Measurements from ENCODE around the gene ASIC3.

ASIC3 gene

GRCh38 chr7:151056666-151057505, 8.6 kb downstream of the ASIC3 start:
- DNase-seq (ENCODE audit: low read depth in 3 of 3), result no peak

- no peak for DNase-seq (ENCODE audit: low read depth in 3 of 3)
Measured at GRCh38 chr7:151057506-151057988, 9.2 kb downstream of the ASIC3 start, which contains the start of gene CDK5. Gene CDK5, minus strand, starts transcription at chr7:151057897. Its CDS starts 49 bp downstream, at chr7:151057848.

- DNase-seq (ENCODE audit: low read depth in 3 of 3), result peak; percentile 92 to 96 (median 96)
Measured at GRCh38 chr7:151057989-151058780, 9.9 kb downstream of the ASIC3 start.

GRCh38 chr7:151058781-151059366, 10.5 kb downstream of the ASIC3 start:
- no peak for DNase-seq (ENCODE audit: low read depth in 3 of 3)

GRCh38 chr7:151059367-151060112, 11.2 kb downstream of the ASIC3 start, which contains the start of gene SLC4A2:
Gene SLC4A2, plus strand, starts transcription at chr7:151059589. Its CDS starts 2,399 bp downstream, at chr7:151061988.
- peak in 2 of 3 donors; percentile 49 to 69 for DNase-seq (ENCODE audit: low read depth in 3 of 3)

GRCh38 chr7:151060113-151060415, 11.7 kb downstream of the ASIC3 start:
- no peak for DNase-seq (ENCODE audit: low read depth in 3 of 3)

GRCh38 chr7:151060416-151061212, 12.3 kb downstream of the ASIC3 start:
- DNase-seq (ENCODE audit: low read depth in 3 of 3), result no peak

- no peak for DNase-seq (ENCODE audit: low read depth in 3 of 3)
Measured at GRCh38 chr7:151061213-151062110, 13.1 kb downstream of the ASIC3 start.

- DNase-seq (ENCODE audit: low read depth in 3 of 3), result no peak
Measured at GRCh38 chr7:151062111-151062398, 13.7 kb downstream of the ASIC3 start.

GRCh38 chr7:151062399-151063211, 14.3 kb downstream of the ASIC3 start:
- no peak for DNase-seq (ENCODE audit: low read depth in 3 of 3)

DNA sequence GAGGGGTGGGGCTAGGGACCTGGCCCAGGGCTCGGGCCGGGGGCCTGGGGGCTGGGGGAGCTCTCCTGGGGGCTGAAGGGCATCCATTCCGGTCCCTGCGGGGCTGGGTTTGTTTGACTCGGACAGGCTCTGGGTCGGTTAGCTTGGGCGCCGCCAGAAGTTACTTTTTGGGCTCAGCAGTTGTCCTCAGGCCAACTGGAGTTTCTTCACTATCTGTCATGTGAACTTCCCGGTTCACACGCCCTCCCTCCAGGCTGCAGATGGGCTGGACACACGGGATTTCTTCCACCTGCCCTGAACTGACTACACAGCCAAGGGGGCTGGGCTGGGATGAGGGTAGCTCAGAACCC, 14.9 kb downstream of the ASIC3 start:
- no peak for DNase-seq (ENCODE audit: low read depth in 3 of 3)

DNA sequence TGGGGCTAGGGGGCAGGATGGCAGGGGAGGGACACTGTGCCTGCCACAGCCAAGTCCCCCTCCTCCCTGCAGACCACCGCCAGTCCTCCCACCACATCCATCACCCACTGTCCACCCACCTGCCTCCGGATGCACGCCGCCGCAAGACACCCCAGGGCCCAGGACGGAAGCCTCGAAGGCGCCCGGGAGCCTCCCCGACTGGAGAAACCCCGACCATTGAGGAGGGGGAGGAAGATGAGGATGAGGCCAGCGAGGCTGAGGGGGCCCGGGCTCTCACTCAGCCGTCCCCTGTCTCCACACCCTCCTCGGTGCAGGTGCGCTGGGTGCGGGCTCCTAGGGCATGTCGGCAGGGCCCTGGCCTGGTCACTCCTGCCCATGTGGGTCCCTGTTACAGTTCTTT, 16.1 kb downstream of the ASIC3 start:
- DNase-seq (ENCODE audit: low read depth in 3 of 3), result no peak

GRCh38 chr7:151064993-151065392, 16.7 kb downstream of the ASIC3 start:
- DNase-seq (ENCODE audit: low read depth in 3 of 3), result no peak

GRCh38 chr7:151065516-151065915, 17.2 kb downstream of the ASIC3 start:
- no peak for DNase-seq (ENCODE audit: low read depth in 3 of 3)

GRCh38 chr7:151066273-151066974, 18.1 kb downstream of the ASIC3 start:
- no peak for DNase-seq (ENCODE audit: low read depth in 3 of 3)

DNA sequence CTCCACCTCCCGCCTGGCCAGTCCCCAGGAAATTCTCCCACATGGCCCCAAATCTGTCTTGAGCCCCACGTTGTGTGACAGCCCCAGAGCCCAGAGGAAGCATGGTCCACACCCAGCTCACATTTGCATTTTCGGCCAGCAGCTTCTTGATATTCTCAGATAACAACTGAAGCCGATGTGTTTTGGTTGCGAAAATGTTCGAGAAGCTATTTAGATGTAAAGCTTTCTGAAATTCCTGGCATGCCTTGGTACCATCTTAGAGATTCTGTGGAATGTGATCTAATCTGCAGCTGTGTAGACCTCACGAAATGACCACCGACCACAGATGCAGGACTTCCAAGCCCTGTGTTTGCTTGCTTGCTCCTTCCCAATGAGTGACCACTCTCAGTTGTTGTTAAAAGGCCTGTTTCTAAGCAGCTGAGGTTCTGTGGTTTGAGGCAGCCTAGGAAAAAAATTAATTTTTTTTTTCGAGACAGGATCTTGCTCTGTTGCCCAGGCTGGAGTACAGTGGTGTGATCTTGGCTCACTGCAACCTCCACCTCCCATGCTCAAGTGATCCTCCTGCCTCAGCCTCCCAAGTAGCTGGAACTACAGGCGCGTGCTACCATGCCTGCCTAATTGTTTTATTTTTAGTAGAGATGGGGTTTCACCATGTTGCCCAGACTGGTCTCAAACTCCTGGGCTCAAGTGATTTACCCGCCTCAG, 19.9 kb downstream of the ASIC3 start:
- no peak for DNase-seq (ENCODE audit: low read depth in 3 of 3)

GRCh38 chr7:151069841-151070573, 21.7 kb downstream of the ASIC3 start:
- DNase-seq (ENCODE audit: low read depth in 3 of 3), result no peak
